GM19324 (cell line): ENCODE results near the gene SLC7A4.
"Not testable (repeated sequence)": the region's sequence is repeated elsewhere in the genome, so short reads cannot be mapped to it uniquely, and the experiment has no call there.

ENCODE experiments used
- ATAC-seq: cut with Tn5 transposase; IDR thresholded peaks from one replicate; pipeline ENCODE4 v1.9.1; 2021; ENCODE audit warnings: mild to moderate bottlenecking, moderate library complexity; ENCODE audit not compliant: unreplicated experiment, low FRiP score

Gene SLC7A4

DNA sequence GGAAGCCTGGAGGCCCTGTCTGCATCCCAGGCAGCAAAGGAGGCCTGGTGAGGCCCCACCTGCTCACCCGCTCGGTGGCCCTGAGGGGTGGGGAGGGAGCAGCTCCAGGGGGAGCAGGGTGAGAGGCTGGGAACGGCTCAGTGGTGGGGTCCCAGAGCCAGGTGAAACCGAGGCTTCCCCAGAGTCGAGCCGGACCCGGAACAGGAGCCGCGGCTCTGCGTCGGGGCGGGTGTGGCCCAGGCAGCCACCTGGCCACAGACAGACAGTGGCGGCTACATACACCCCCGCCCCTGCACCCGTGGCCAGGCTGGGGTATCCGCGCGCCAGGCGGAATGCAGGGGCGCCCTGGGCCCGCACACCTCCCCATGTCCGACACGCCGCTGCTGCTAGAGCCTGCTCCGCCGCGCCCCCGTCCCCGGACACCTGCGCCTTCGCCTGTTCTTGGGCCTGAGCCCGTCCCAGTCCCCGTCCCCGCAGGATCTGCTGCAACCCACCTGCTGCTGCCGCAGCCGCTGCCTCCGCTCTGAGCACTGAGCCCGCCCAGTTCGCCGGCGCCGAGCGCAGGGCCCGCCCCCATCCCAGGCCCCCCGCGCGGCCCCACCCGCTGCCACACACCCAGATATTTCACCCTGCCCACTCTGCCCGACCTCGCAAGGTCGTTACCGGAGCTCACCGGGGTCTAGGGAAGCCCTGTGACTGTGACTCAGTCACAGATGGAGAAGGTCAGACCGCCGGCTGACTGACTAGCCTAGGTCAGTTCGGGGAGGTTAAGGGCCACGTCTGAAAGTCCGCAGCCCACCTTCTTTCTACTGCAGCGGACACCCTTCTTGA is at the start of gene SLC7A4:
Gene SLC7A4 (minus strand): TSS at position 525 of the 831 bp plus-strand sequence. CDS start 749 bp downstream, outside the sequence.
- ATAC-seq = no peak

DNA sequence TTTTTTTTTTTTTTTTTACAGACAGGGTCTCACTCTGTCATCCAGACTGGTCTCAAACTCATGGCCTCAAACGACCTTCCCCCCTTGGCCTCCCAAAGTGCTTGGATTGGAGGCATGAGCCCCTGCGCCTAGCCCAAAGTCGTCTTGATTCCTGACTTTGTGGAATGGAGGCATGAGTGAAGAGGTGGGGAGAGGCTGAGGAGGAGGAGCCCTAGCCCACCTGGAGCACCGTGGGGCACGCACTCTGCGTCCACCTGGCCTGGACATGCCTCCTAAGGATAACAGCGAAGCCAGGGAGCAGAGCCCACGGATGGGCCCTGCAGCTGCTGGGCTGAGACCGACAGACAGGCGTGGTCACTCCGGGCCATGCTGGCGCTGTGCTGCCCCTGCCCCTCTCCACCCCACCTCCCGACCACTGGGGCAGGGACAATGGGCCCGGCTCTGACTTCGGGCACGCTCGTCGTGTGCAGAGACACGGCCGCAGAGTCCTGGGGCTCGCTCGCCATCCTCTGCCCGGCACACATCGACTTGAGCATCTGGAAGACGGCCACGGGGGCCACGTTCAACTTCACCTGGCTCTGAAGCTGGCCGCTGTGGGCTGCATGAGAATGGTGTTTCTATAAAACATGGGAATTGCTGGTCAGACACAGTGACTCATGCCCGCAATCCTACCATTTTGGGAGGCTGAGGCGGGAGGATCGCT is 48.2 kb upstream of the SLC7A4 start:
- no peak for ATAC-seq

DNA sequence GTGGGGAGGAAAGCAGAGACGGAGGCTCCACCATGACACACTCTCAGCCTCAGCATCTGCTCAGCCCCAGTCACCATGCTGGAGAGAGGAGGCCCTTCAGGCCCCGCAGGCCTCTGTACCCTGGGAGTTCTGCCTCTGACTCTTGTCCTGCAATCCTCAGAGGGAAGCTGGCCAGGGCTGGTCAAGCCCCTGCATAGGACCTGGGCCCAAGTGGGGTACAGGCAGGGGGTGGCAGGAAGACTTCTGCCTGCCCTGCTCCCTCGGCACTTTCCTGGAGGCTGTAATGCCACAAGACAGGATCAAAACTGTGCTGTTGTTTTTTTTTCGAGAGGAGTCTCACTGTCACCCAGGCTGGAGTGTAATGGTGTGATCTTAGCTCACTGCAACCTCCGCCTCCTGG is 47.1 kb upstream of the SLC7A4 start:
- no peak for ATAC-seq

DNA sequence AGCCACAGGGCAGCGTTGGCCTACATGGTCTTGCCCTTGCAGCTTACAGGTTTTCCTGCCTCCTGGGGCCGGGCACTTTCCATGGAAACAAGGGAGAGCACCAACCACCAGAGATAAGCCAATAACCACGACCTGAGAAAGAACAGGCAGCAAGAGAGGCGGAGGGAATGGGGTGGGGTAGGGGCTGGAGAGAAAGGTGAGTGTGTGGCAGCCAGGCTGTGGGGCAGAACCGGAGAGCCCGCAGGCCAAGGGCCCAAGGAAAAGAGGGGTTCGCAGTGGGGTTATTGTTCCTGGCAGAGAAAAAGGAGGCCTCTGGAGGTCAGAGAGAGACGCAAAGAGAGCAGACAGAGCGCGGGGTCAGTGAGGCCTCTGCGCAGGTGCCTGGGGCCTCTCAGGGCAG is 46.6 kb upstream of the SLC7A4 start:
- ATAC-seq = no peak

GRCh38 chr22:21077884-21078508 is 45.6 kb upstream of the SLC7A4 start:
- ATAC-seq = no peak

DNA sequence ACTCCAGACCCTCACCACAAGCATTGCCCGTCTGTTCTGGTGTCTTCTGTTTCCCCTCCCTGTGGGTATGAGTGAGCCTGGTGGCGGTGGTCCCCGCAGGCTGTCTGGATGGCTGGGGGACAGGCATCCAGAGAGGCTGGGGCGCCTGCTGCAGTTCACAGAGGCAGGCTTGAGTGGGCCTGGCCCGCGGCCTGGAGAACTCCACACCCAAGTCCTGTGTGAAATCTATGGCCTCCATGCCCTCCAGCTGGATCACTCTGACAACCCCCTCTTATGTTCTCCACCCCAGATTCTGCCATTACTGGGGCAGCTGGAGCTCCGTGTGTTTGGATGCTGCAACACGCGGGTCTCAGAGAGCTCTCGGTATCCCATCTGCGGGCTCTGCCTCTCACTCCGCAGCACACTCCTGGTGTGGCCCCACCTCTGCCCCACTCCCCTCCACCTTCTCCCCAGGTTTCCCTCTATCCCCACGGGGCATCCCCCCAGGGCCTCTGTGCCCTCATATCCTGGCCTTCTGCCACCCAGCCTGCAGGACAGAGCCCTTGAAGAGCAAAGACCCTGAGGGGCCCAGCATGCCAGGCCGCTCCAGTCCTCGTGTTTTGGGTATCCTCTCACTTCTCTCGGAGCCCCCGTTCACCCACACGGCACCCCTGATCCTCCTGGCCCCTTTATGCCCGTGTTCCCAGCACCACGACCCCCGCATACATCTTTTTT is 44.7 kb upstream of the SLC7A4 start:
- ATAC-seq = no peak

- no peak for ATAC-seq
Measured at GRCh38 chr22:21075516-21076138, 43.3 kb upstream of the SLC7A4 start.

GRCh38 chr22:21074102-21074715 is 41.8 kb upstream of the SLC7A4 start:
- ATAC-seq = no peak

- ATAC-seq = no peak
Measured at GRCh38 chr22:21073482-21073881, 41.1 kb upstream of the SLC7A4 start.

DNA sequence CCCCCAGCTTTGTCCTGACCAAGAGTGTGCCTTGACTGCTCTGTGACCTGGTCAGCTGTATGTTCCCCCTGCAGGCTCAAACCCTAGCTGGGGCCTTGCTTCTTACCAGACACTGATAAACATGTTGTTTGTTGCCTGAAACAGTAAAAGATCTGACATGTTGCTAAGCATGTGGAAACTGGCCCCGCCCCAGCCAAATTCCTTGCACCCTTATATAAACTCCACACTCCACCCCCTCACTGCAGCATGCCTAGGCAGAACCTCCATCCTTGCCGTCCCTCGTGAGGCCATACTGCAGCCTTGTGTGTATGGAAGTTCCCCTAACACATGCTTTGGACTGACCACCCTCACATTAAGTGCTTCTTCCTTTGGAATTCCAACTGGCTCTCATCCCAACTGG is 40.7 kb upstream of the SLC7A4 start:
- ATAC-seq = no peak

GRCh38 chr22:21071796-21072195 is 39.4 kb upstream of the SLC7A4 start:
- not testable (repeated sequence) for ATAC-seq

DNA sequence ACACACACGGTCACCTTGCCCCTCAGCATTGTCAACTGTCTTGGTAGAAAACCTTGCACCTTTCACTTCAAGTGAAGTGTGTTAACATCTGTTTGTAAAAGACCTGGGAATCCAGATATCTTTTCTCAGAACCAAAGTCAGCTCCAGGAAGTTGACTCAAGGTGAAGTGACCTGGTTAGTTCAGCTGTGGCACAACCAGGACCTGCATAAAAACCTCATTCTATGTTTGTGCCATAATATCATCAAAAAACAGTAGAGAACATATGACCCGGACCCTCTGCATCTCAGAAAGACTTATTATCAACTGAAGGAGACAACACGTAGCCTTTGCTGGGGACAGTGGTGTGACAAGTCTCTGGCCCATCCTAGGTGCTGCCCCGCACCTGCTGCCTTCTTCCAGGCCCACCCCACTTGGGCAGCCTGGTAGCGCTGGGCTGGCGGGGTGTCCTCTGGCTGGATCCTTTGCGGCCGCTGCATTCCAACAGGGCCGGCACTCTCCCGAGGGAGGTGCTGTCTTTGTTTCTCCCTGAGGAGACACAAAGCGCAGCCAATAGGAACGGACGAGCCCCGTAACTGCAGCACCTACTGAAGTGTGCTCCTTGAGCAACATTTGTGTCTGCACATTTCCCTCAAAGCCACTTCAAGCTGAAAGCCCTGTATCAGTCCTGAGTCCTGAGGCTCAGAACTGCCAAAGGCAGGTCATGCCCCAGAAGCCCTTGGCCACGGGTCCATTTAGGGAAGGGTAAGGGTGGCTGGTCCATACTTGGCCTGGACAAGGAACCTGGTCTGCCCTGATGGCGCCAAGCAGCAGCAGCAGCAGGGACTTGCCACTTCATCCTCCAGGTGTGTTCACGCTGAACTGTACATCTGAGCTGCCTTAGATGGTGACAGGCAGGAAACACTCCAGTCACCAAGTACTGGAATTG is 38.6 kb upstream of the SLC7A4 start:
- ATAC-seq = no peak

DNA sequence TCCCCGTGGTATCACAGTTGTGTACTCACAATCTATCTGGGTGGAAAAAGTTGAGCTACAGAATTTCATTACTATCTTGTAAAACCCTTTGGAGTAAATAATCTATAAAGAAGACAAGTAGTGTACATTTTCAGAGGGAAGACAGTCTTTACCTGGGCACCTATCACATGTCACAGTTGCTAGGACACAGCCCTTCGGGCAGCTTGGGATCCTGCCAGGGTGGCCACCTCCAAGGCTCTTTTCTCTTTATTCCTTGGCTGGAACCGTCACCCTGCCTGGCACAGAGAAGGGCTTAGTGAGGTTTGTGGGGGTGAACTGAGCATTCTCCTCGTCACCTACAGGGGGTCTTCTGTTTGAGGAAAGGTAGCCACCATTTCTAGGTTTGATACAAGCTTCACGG is 37.0 kb upstream of the SLC7A4 start:
- no peak for ATAC-seq

DNA sequence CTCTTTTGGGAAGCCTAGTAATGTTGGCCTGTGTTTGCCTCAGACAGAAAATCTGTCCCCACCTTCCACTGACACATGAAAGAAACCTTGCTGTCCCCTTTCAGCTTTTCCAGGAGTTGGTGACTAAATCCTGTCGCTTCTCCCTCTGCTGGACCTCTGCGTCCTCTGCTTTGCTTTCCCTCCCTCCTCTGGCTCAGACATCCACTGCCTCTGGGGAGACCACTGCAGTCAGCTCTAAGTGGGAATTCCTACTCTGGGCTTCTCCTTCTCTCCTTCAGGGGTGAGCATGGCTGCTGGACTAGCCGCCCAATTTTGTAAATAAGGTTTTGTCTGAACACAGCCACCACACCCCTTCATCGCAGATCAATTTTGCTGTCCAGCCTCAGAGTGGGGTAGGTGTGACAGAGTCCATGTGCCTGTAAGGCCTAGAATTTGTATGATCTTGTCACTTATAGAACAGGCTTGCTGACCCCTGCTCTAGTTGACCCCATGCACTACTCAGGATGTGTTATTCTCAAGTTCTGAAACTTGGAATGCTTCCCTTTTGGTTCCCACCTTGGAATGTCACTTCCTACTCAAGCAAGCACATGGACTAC is 36.4 kb upstream of the SLC7A4 start:
- no peak for ATAC-seq

DNA sequence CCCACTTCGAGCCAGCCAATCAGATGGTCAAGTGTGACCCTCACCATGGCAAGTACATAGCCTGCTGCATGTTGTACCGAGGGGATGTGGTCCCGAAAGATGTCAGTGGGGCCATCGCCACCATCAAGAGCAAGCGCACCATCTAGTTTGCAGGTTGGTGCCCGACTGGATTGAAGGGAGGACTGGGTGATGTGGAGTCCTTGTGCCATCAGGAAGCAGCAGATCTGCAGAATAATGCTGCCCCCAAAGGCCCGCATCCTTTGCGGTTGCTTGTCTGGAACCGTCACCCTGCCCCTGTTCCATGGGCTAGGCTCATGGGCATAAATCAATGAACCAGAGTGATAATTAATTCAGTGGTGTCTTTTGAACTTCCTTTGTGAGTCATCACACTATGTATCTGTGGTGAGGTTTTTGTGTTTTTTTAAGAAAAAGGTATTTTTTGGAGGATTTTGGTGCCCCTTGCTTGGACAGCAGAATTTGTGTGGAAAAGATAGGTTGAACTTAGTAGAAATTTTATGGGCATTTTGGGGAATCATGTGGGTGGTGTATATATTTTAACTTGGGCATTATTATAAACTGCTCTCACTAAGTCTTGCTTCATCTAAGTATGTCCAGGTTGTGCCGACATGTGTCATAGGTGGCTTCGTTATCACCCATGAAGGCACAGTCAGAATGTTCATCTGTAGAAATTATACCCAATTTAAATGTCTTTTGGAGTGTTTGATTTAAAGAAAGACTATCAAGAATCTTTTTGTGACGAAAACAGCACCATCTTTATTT is 35.7 kb upstream of the SLC7A4 start:
- ATAC-seq = no peak

DNA sequence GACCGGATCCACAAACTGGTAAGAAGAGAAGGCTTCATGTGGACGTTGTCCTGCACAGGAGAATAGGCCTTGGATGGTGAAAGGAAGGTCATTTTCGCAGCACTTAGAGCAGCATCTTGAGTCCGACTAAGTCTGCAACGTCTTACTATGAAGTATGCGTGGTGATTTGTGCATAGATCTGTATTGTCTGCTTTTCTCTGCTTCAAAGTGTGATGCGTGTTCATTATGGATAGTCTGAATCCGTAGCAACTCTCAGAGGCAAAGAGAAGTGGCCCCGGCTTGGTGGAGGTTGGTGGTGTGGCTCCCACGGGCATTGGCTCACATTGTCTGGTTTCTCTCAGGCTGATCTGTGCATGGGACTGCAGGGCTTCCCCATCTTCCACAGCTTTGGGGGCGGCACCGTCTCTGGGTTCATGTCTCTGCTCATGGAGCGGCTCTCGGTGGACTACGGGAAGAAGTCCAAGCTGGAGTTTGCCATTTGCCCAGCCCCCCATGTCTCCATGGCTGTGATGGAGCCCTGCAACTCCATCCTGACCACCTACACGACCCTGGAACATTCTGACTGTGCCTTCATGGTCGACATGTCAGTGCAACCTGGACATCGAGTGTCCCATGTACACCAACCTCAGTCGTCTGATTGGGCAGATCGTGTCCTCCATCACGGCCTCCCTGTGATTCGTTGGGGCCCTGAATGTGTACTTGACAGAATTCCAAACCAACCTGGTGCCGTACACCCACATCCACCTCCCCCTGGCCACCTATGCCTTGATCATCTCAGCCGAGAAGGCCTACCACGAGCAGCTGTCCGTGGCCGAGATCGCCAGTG is 34.9 kb upstream of the SLC7A4 start:
- ATAC-seq = no peak
